Measurements from ENCODE around the gene B4GAT1.
A peak's percentile ranks its signal among the peaks of the same experiment; 100 is the strongest.
"Not testable (repeated sequence)": the region's sequence is repeated elsewhere in the genome, so short reads cannot be mapped to it uniquely, and the experiment has no call there.

B4GAT1 gene

DNA sequence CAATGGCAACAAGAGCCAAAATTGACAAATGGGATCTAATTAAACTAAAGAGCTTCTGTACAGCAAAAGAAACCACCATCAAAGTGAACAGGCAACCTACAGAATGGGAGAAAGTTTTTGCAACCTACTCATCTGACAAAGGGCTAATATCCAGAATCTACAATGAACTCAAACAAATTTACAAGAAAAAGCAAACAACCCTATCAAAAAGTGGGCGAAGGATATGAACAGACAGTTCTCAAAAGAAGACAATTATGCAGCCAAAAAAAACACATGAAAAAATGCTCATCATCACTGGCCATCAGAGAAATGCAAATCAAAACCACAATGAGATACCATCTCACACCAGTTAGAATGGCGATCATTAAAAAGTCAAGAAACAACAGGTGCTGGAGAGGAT, 27.1 kb downstream of the B4GAT1 start:
- not testable (repeated sequence) for DNase-seq

DNA sequence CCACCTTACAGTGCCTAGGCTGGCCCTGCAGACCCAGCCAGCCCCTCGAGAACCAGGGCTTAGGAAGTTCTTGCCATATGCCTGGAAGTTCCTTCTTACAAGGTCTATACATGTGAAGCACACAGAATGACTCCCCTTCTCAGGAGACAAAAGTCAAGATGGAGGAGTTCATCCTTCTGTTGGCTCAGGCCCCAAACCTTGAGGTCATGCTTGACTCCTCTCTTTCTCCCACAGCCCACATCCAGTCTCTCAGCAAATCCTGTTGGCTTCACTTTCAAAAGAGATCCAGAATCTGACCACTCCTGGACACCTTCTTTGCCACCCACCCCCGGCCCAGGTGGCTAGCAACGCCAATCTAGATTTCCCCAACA, 28.8 kb downstream of the B4GAT1 start:
- DNase-seq: no peak

DNA sequence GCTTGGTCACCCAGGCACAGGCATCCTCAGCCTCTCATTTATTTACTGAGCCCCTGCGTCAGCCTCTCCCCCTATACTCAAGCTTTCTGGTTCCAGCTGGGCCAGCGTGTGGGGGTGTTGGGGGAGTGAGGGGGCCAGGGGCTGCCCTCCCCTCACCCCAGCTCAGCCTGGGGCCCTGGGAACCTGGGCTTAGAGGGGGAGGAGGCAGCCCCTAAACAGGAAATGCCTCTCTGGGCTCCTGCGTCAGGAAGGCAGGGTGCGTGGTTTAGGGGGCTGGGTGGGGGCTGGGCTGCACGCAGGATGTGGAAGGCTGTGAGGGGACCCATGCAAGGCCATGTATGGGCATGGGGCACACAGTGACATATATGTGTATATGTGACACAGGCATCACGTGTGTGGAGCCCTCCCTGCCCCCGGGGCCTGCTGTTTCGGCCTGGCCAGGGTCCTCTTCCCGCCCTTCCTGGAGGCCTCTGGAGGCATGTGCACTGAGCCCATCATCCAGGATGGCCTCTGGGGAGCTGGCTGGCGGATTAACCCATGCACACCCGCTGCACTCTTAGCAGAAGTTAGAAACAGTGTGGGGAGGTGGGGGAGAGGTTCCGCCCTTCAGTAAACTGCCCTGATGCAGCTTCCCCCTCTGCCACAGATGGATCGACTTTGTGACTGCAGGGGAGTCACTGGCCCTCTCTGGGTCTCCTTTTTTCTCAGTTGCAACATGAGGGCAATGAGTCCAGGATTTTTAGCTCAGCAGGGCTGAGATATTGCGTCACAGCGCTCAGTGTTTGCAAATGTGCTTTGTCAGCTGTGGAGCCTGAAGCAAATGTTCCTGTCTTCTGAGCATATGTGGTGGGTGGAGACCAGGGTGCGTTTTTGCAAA, 29.5 kb downstream of the B4GAT1 start:
- DNase-seq: no peak

DNA sequence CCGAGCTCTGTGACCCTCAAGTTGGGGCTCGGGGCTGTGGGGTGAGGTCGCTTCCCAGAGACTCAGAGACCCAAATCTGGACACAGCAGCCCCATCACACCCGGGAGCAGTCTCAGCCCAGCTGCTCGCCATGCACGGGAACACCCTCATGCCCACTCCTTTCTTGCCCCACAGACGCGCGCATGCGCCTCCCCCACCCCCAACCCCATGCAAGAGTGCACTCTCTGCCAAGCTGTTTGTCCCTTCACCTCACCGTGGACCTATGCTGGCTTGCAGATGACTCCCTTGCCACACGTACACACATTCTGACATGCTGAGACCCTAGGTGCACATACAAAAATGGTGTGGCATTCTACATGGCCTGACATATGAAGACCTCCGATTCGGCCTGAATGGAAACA, 30.1 kb downstream of the B4GAT1 start:
- DNase-seq: no peak

DNA sequence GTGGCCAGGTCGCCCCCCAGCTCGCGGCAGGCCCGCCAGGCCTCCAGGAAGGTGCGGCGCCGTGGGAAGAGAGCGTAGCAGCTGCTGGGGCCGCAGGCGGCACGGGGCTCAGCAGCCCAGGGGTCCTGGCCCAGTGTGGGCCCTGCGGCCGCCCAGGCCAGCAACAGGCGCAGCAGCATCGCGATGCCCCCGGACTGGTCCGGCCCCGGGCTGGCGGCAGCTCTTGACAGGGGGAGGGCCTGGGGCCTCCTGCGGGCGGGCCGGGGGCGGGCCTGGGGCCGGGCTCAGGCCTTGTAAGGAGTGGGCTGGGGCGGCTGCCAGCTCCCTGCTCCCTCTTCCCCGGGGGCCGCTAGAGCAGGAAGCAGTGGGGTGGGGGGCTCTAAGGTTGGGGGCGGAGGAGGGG, 30.6 kb downstream of the B4GAT1 start, which contains the start of gene CD248:
TSS of gene CD248 (minus strand) at position 196 of the 403 bp plus-strand sequence. CDS start at position 179, 17 bp downstream.
- no peak for DNase-seq

DNA sequence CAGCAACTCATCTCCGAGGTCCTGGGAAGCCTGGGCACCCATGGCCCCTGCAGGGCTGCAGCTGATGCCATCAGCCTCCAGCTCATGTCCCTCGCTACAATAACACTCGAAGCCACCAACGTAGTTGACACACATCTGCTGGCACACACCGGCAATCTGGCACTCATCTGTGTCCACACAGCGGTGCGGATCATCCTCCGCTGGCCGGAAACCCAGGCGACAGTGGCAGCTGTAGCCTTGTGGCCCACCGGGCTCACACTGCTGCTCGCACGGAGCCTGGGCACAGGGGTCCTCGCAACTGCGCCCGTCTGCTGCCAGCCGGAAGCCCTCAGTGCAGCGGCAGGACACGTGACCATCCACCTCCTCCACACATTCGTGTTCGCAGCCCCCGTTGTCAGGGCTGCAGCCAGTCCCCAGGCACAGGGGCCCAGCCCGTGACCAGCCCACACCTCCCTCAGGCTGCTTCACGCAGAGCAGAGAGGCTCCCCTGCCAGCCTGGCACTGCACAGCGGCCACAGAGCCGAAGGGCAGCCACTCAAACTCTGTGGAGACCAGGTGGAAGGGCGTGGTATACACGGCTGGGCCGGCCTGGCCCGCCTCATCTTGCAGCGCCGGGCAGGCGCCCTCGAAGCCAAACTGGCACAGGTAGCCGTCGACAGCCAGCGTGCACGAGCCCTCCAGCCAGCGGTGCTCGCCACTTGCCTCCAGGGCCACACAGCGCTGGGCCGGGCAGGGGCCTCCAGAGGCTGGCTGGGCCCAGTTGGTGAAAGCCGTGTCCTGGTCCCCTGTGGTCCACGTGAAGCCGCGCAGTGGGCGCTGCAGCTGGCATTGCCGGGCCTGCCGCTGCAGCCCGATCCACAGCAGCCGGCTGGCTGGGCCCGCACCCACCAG, 31.3 kb downstream of the B4GAT1 start:
- DNase-seq: peak; percentile 64

DNA sequence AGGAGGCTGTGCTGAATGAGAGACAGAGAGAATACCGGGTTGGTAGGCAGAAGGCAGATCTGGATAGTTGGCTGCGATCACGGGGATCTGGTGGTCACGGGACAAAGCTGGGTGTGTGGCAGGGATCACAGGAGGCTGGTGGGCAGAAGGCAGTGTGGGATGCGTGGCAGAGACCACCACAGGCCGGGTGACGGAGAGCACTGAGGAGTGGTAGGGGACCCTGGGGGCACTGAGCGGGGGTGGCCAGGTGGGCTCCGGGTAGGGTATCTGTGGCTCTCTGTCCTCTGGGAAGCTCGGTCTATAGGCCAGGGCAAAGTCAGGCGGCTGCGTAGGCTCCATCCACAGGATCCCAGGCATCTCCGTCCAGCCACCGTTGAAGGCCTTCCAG, 31.9 kb downstream of the B4GAT1 start:
- no peak for DNase-seq

DNA sequence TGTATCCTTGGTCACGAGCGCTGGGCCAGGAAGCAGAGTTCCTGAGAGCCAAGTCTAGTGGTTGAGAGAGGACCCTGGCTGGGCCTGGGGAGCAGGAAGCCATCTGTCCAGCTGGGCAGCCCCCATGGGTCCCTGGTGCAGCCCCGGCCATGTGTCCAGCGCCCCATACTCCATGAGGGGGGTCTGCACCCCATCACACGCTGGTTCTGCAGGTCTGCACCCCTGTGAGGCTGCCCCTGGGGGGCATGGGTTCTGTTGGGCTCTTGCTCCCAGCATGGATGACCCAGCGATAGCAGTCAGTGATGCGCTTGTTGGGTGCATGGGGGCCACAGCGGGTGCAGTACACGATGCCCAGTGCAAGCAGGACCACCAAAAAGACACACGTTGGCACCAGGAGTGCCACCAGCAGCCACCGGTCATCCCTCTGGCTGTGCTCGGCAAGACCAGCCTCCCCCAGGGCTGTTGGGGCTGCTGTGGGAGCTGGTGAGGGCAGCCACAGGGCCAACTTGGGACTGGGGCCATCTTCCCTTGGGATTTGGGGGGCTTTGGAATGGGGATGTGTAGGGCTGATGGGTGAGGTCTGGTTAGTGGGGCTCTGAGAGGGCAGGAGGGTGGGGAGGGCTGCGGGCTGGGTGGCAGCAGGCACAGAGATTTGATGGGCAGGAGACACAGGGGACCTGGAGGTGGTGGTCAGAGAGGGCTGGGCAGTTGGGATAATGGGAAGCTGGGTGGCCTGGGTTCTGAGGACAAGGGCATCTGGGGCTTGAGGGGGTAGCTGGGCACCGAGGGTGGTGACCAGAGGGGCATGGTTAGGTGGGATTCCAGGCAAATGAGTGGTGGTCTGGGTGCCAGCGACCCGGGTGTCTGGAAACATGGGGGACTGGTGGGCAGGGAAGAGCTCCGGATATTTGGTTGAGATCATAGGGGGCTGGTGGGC, 32.6 kb downstream of the B4GAT1 start:
- no peak for DNase-seq

DNA sequence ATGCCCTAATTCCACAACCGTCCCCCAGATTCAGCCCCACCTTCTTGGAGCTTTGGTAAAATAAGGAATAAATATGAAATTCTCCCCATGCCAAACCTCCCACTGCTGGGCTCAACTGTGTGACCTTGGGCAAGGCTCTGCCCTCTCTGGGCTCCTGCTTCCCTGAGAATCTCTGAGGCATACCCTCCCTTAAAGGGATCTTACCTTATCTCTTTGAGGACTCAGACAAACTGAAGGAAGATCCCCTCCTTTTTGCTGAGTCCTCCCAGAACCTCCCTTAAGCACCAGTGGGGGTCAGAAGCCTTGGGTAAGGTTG, 33.3 kb downstream of the B4GAT1 start:
- no peak for DNase-seq

DNA sequence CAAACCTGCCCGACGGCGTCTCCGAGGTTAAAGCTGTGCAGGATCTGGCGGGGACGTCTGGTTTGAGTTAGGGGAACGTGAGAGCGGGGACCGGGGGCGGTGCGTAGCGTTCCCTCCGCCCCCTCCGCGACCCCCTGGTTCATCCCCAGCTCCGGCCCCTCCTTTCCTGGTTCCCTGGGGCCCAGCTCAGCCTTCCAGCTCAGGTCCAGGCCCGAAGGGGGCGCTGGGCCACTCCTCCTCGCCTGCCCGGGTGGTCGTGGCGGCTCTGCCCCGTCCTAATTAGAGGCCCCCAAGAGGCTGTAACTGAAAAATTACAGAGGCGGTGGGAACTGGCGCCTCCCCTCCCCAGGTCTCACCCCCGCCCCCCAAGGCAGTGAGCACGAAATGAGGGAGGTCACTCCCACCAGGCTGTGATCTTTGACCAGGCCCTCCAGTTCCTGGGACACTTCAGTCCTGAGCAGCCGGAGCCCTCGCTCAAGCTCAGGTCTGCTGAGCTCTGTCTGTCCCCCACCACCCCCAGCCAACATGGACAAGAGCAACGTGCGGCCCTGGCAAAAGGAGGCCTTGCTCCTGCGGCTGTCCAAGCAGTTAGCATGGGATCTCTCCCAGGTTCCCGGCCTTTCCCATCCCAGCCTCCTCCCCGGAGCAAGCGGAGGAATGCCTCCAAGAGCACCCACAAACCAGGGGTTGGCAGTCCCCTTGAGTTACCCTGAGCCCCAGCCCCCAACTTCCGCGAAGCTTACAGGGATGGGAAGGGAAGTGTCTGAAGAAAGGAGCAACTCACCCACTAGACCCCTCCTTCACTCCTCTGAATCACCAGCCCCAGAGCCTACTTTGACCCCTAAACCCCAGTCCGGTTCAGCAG, 33.9 kb downstream of the B4GAT1 start:
- DNase-seq: no peak

DNA sequence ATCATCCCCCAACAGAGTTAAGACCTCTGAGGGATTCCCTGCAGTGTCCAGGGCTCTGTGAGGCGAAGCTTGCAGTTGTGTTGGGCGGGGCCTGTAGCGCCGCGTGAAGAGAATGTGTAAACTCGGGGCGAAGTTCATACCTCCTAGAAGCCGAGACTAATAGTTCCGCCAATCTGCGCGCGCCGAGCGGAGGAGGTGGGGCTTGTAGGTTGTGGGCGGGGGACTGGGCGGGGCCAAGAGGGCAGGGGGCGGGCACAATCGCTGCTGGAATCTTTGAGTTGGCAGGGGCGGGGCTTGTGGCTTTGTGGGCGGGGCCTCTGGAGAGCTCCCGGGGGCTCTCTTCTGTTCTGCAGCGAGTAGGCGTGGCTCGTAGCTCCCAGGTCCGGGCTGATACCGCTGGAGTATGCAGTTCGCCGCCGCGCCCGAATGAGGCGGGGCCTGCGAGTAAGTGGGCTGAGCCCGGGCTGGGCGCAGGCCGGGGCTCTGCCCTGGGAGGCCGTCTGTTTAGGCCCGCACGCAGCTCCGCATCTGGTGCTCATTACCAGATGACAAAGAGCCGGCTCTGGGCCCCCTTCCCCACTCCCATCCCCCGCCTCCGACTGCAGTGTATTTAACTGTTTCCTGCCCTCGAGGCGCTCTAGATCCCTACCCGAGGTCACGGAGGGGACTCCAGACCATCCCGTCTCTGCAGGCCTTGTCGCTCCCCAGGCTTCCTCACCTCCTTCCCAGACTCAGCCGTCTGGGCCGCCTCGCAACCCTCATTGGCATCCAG, 34.7 kb downstream of the B4GAT1 start:
- peak; percentile 94 for DNase-seq

DNA sequence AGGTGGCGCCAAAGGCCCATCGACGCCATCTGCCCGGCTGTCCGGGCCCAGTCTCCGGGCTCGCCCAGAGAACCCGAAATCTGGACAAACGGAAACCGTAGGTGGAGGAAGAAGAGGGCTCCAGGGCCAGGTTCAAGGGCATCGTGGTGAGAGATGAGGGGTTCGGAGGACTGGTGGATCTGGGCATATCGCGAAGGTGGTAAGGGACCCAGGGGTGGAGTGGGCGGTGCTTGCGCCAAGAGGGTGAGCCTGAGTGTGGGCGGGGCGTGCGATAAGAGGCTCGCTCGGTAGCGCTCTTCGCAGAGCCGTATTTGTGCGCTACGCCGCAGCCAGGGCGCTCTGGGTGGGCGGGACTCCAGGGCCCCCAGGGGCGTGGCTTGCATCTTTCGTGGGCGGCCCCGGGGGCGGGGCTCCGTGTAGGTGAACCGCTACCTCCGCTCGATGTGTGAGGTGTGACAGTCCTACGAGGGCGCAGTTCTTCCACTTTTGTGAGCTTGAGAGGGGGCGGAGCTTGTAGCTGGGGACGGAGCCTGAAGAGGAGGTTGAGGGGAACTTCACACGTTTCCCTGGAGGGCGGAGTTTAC, 35.4 kb downstream of the B4GAT1 start:
- DNase-seq: peak; percentile 91

DNA sequence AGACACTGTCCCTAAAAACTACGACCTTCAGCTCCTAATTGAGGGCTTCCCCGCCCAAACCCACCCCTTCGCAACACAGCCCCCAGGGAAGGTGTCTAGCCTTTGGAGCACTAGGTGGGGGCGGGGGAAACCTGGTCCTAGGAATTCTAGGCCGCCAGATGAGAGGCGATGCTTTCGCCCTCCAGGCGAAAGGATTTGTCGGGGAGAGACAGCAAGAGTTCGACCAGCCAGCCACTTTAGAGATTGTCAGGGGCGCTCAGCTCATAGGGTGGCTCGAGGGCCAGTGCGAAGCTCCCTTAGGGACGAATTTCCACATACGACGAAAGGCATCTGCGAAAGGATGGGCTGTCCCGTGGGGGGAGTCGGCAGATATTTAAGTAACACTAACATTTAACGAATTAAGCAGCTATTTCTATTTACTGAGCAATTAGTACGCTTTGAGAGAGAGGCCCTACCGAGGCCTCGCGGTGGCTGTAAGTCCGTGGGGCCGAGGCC, 35.9 kb downstream of the B4GAT1 start:
- no peak for DNase-seq

DNA sequence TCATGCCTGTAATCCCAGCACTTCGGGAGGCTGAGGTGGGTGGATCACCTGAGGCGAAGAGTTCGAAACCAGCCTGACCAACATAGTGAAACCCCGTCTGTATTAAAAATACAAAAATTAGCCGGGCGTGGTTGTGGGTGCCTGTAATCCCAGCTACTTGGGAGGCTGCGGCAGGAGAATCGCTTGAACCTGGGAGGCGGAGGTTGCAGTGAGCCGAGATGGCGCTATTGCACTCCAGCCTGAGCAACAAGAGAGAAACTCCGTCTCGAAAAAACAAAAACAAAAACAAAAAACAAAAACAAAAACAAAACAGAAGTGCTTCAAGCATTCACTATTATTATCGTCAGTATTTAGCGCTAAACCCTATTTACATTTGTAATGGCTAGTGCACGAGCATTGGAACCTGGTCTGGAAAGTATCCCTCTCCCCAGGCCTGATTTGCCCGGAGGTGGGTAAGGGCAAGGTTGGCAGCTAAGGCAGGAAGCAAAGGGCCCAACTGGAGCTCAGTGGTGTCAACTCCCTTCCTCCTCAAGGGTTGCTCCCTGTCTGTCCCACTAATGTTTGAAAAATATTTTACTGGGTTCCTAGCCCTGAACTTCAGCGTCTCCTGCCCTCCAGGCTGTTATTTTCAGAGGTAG, 36.5 kb downstream of the B4GAT1 start:
- DNase-seq: not testable (repeated sequence)

DNA sequence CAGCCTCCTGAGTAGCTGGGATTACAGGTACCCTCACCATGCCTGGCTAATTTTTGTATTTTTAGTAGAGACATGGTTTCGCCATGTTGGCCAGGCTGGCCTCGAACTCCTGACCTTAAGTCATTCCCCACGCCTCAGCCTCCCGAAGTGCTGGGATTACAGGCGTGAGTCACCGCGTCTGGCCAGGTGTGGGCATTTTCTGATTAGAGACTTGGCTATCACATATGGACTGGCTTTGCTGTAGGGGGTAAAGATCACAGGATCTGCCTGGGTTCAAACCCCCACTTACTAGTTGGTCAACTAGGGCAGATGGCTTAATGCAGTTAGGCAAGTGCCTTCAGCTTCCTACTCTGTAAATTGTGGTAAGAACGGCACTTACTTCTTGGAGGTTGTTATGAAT, 37.1 kb downstream of the B4GAT1 start:
- no peak for DNase-seq

DNA sequence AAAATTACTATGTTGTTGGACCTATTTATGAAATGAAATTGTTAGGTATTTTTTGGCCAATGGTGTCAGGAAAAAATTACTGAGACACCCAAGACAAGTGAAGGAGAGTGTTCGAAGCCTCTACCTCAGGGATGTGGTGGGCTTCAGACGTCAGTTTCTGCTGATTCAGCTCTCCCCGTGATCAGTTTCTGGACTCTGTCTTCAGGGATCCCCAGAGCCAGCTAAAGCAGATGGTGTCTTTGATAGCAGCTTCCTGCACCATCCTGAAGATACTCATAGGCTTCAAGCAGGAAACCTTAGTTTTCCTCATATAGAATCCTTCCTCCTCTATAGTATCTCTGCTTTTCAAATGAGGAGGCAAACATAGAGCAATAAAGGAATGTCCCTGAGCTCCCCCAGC, 38.0 kb downstream of the B4GAT1 start:
- DNase-seq: no peak

DNA sequence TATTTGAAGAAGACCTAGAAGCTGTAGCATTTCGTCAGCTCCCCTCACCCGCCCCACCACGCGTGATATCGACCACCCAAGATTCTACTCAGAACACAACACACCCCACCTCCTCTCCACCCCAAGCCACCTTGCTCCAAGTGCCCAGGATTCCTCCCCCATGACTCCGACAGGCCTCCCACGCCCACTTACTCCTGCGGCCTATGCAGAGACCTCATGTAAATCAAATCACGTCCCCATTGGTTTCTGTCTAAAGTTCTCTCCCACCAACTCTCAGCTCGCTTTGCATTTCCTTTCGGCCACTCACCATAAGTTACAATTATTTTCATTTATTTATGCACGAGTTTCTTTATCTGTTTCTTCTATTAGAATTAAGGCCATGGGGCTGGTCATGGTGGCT, 44.8 kb downstream of the B4GAT1 start:
- DNase-seq: no peak

DNA sequence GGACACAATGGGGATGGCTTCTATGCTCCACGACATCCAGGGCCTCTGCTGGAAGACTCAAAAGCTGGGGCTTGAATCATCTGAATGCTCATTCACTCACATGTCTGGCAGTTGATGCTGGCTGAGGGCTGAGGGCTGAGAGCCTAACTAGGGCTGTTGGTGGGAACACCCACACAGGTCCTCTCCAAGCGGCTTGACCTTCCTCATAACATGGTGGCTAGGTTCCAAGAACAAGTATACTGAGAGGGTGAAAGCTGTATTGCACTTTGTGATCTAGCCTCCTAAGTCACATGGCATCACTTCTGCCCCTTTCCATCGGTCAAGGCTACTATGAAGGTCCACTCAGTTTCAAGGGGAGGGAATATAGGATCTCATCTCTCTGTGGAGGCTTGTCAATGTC, 48.2 kb downstream of the B4GAT1 start:
- DNase-seq: no peak

DNA sequence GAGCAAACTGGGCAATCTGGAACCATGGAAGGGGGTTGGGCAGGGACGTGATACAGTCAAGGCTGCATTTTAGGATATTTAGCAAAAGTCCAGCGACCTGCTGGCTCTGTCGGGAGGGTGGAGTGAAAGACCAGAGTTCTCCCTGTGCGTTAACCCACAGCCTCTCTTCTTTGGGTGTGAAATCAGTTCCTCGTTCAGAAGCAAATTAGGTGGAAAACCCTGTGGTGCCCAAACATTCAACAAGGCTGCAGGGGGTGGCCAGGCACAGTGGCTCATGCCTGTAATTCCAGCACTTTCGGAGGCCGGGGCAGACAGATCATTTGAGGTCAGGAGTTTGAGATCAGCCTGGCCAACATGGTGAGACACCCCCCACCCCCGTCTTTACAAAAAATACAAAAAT, 49.8 kb downstream of the B4GAT1 start:
- DNase-seq: no peak

Measured in NCI-H2029 (cell line).